Central memory CD8-positive, alpha-beta T cell (primary cell): Measurements from ENCODE around the gene CDHR2.

Source experiments
- ATAC-seq: fragments of 150-1000 bp; cut with Tn5 transposase; replicated peaks from 2 replicates; pipeline ENCODE4 v1.10.0; 2022; ENCODE audit warnings: mild to moderate bottlenecking, moderate FRiP score, moderate number of reproducible peaks; ENCODE audit not compliant: poor library complexity, severe bottlenecking; ENCODE audit errors: extremely low read depth
- DNase-seq, 2 donors: peaks; one replicate each; pipeline ENCODE4 v3.0.0; 2021; ENCODE audit warnings: low spot score in 2 of 2
- H3K27ac Mint-ChIP-seq: one replicate; pipeline ENCODE4 v1.8.0; 2022; ENCODE audit warnings: low read depth, mild to moderate bottlenecking, moderate library complexity, mixed read lengths
- H3K27me3 Mint-ChIP-seq: one replicate; pipeline ENCODE4 v1.8.0; 2022; ENCODE audit warnings: mixed read lengths
- H3K36me3 Mint-ChIP-seq: one replicate; pipeline ENCODE4 v1.8.0; 2022; ENCODE audit warnings: mild to moderate bottlenecking, moderate library complexity, mixed read lengths; ENCODE audit not compliant: insufficient read depth
- H3K4me1 Mint-ChIP-seq: one replicate; pipeline ENCODE4 v1.8.0; 2022; ENCODE audit warnings: mixed read lengths
- H3K4me3 Mint-ChIP-seq: one replicate; pipeline ENCODE4 v1.8.0; 2022; ENCODE audit warnings: mild to moderate bottlenecking, moderate library complexity, mixed read lengths
- H3K9me3 Mint-ChIP-seq: one replicate; pipeline ENCODE4 v1.8.0; 2022; ENCODE audit warnings: mixed read lengths

Gene CDHR2

DNA sequence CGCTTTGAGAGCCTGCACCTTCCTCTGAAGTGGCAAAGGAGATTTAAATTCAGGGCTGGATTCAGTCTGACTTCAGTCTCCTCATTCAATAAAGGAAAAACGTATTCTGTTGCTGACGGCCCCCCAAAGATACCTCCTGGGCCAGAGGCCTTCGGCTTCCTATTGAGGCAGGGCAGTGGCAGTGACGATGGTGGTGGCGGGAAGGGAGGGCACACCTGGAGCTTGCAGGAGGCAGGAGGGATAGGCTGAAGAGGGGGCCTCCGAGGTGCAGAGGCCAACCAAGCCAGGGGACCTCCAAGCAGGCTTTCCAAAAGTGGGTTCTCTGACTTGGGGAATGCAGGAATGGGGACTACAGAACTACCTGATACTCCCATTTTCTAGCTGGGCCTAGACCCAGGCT, 27.9 kb upstream of the CDHR2 start:
- Mint-ChIP-seq H3K9me3 (no peaks in the 10 kb centered on the region), H3K27ac (no peak overlapping the region), H3K36me3 (peaks cover 7% of the 10 kb centered on the region), H3K27me3 (no peaks in the 10 kb centered on the region), H3K4me1 (peaks cover 18% of the 10 kb centered on the region), H3K4me3 (no peak overlapping the region)
- ATAC-seq, result no peak
- no peak for DNase-seq

DNA sequence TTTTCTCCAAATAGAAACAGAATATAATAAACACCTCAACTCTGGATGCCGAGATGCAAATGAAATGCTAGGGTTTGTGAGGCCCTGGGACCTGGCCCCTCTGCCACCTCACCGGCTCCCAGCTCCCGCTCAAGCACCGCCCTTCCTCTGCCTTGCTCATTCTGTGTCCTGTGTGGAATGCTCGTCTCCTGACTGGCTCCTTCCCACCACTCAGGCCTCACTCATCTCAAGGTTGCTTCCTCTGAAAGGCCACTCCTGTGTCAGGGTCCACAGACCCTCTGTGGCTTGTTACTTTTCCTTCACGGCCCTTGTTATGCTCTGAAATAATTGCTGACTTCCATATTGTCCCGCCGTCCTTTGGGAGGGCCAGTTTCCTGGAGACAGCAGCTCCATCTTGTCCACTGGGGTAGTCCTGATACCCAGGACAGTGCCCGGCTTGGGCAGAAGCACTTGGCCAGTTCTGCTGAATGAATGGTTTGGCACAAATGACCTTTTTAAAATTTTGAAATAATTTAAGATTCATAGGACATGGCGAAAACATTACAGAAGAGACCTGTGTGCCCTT, 27.4 kb upstream of the CDHR2 start:
- DNase-seq (no peak), ATAC-seq (no peak)
- no peaks in the 10 kb centered on the region for H3K27me3 Mint-ChIP-seq
- no peak overlapping the region for H3K4me3 Mint-ChIP-seq
- peaks cover 9% of the 10 kb centered on the region for H3K36me3 Mint-ChIP-seq
- no peak overlapping the region for H3K27ac Mint-ChIP-seq
- no peaks in the 10 kb centered on the region for H3K9me3 Mint-ChIP-seq
- H3K4me1 Mint-ChIP-seq, result peaks cover 16% of the 10 kb centered on the region

DNA sequence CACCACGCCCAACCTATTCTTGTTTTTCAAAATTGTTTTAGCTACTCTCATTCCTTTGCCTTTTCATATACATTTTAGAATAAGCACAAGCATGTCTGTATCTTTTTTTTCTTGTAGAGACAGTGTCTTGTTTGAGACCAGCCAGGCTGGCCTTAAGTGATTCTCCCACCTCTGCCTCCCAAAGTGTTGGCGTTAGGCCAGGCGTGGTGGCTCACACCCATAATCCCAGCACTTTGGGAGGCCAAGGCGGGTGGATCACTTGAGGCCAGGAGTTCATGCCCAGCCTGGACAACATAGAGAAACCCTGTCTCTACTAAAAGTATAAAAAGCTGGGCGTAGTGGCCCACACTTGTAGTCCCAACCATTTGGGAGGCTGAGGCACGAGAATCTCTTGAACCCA, 25.0 kb upstream of the CDHR2 start:
- Mint-ChIP-seq H3K4me1 (peaks cover 16% of the 10 kb centered on the region), H3K36me3 (peaks cover 22% of the 10 kb centered on the region), H3K4me3 (no peak overlapping the region), H3K27ac (no peak overlapping the region), H3K9me3 (no peaks in the 10 kb centered on the region), H3K27me3 (no peaks in the 10 kb centered on the region)
- no peak for DNase-seq
- no peak for ATAC-seq

DNA sequence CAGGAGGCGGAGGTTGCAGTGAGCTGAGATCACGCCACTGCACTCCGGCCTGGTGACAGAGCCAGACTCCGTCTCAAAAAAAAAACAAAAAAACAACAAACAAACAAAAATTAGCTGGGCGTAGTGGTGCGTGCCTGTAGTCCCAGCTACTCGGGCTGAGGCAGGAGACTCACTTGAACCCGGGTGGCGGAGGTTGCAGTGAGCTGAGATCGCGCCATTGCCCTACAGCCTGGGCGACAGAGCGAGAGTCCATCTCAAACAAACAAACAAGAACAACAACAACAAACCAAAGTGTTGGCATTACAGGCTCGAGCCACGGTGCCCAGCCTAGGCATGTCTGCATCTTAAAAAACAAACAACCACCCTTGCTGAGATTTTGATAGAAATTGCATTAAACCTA, 24.2 kb upstream of the CDHR2 start:
- no peaks in the 10 kb centered on the region for H3K27me3 Mint-ChIP-seq
- no peak overlapping the region for H3K4me3 Mint-ChIP-seq
- H3K27ac Mint-ChIP-seq, result no peak overlapping the region
- H3K36me3 Mint-ChIP-seq, result peaks cover 28% of the 10 kb centered on the region
- no peak for ATAC-seq
- H3K9me3 Mint-ChIP-seq, result no peaks in the 10 kb centered on the region
- H3K4me1 Mint-ChIP-seq, result peaks cover 22% of the 10 kb centered on the region
- DNase-seq, result no peak

DNA sequence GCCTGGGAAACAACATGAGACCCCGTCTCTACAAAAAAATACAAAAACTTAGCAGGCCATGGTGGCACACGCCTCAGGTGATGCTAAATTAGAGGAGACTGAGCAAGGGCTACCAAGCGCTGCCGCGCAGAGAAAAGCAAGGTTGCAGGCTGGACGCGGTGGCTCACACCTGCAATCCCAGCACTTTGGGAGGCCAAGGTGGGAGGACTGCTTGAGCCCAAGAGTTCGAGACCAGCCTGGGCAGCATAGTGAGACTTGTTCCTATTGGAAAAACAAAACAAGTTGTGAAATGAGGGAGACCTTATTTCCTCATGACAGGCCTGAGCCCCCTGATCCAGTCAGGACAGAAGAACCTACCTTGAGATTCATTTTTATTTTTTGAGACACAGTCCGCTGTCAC, 23.5 kb upstream of the CDHR2 start:
- peaks cover 17% of the 10 kb centered on the region for H3K4me1 Mint-ChIP-seq
- H3K27me3 Mint-ChIP-seq, result no peaks in the 10 kb centered on the region
- no peaks in the 10 kb centered on the region for H3K9me3 Mint-ChIP-seq
- no peak overlapping the region for H3K27ac Mint-ChIP-seq
- no peak overlapping the region for H3K4me3 Mint-ChIP-seq
- no peak for DNase-seq
- no peak for ATAC-seq
- H3K36me3 Mint-ChIP-seq, result peaks cover 30% of the 10 kb centered on the region

DNA sequence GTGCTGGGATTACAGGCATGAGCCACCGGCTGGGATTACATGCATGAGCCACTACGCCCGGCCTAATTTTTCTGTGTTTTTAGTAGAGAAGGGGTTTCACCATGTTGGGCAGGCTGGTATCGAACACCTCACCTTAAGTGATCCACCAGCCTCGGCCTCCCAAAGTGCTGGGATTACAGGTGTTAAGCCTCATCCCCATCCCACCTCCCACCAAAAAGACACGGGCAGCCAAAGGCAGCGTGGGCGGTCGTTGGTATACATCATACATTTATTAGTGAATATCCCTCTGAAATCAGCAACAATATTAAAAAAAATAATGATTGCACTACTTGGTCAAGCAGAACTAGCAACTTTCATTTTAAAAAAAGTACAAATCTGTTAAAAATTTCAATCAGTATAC, 22.7 kb upstream of the CDHR2 start:
- no peak for ATAC-seq
- H3K4me3 Mint-ChIP-seq, result no peak overlapping the region
- H3K36me3 Mint-ChIP-seq, result peaks cover 35% of the 10 kb centered on the region
- H3K27me3 Mint-ChIP-seq, result no peaks in the 10 kb centered on the region
- no peak for DNase-seq
- peaks cover 20% of the 10 kb centered on the region for H3K4me1 Mint-ChIP-seq
- H3K27ac Mint-ChIP-seq, result no peak overlapping the region
- no peaks in the 10 kb centered on the region for H3K9me3 Mint-ChIP-seq

DNA sequence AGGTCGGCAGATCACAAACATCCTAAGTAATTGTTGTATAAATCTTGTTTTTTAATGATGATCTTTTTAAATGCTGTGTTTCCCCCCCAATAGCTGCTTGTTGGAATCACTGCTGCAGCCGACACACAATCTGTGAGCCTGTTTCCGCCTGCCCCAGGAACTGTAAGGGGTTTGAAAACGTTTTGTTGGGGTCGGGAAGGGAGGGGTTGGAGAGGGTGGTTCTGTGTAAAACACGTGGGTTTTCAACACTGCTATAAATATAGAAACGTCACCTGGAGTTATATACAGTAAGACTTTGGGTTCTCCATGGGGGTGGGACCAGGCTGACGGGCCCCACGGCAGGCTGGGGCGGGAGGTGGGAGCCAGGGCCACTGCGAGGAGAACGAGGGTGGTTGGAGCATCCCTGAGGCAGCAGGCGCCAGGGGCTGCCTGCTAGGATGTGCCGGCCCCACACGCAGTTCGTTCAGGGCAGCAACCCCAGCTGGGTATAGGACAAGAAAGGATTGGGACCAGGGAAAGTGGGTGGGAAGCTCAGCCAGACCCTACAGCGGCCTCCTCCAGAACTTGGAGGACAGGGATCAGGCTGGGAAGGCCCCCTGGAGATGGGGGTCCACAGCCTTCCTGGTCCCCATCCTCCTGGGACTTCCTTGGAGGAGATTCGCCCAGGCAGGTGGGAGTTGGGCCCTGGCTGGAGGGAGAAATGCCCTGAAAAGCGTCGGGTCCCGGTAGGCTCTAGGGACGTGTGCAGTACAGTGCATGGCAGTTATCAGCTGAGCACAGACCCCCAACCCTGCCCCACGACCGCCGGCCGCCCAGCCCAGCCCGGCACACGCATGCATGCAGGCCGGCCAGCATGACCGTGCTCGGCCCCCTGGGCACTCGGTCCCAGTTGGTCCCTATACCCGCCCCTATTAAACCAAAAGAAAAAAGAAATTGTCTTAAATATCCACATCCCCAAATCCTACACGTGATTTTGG, 21.6 kb upstream of the CDHR2 start:
- no peaks in the 10 kb centered on the region for H3K9me3 Mint-ChIP-seq
- no peak for ATAC-seq
- no peak overlapping the region for H3K4me3 Mint-ChIP-seq

DNA sequence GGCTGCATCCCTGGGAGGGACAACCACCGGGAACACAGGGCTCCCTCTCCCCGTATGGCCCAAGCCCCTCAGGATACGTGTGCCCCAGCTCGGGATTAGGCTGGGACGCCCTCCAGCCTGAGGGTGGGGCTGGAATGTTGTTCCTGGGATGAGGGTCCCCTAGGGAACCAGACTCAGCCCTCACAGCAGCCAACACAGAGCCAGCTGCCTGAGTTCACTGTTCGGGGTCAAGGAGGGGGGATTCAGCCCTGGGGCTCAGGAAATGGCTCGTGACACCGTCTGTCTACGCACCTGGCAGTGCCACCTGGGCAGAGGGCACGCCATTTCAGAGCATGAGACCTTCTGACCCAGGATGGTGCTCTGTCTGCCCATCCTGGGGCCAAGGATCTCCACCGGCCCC, 20.8 kb upstream of the CDHR2 start:
- no peaks in the 10 kb centered on the region for H3K9me3 Mint-ChIP-seq
- no peaks in the 10 kb centered on the region for H3K27me3 Mint-ChIP-seq
- H3K36me3 Mint-ChIP-seq, result peaks cover 46% of the 10 kb centered on the region
- peak overlapping the region; percentile 11 for H3K4me3 Mint-ChIP-seq
- peaks cover 25% of the 10 kb centered on the region for H3K4me1 Mint-ChIP-seq
- DNase-seq (no peak), ATAC-seq (no peak)
- no peak overlapping the region for H3K27ac Mint-ChIP-seq

More for the DNA sequence above, 21.6 kb upstream of the CDHR2 start:
- DNase-seq, result no peak
- Mint-ChIP-seq H3K36me3 (peaks cover 41% of the 10 kb centered on the region), H3K27ac (no peak overlapping the region), H3K27me3 (no peaks in the 10 kb centered on the region), H3K4me1 (peaks cover 20% of the 10 kb centered on the region)

DNA sequence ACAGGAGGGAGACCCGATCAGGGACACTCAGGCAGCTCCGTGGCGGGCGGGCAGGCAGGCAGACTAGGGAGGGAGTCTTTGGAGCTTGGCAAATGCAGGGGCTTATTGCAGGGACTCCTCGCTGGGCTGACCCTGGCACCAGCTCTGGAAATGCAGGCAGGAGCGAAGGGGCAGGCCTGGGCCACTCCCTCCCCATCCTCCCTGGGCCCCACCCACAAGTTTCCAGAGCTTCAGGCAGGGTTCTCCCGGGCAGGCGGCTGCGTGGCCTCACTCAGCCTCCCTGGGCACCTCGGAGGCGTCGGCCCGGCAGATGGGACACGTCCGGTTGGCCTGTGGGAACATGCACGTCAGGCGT, 20.4 kb upstream of the CDHR2 start:
- Mint-ChIP-seq H3K4me3 (peak overlapping the region; percentile 11), H3K27ac (no peak overlapping the region)

DNA sequence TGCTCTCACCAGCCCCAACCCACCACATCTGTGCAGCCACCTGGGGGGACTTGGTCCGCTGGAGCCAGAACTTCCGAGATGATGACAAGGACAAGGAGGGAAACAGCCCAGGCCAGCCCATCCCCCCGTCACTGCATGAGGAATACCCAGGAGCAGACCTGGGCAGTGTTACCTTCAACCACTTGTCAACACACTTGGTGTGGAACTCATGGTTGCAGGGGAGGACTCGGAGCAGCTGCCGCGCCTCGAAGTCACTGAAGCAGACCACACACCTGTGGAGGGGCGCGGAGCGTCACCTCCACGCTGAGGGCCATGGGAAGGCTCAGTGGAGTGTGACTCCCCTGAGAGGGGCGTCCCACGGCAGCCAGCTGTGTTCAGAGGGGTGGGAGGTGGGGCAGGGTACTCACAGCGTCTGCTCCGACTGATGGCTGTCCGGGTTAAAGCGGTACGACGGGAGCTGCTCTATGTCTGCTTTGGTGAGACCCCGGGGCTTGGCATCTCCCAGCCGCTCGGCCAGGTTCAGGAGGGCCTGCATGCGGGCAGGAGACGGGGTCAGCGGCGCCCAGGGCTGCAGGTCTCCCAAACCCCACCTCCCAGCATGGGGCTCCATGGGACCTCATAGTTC, 19.9 kb upstream of the CDHR2 start:
- peak overlapping the region; percentile 83 for H3K4me3 Mint-ChIP-seq
- peak overlapping the region; percentile 95 for H3K27ac Mint-ChIP-seq
- H3K9me3 Mint-ChIP-seq, result no peaks in the 10 kb centered on the region
- H3K36me3 Mint-ChIP-seq, result peaks cover 50% of the 10 kb centered on the region
- ATAC-seq, result no peak
- no peak for DNase-seq
- no peaks in the 10 kb centered on the region for H3K27me3 Mint-ChIP-seq
- H3K4me1 Mint-ChIP-seq, result peaks cover 35% of the 10 kb centered on the region

More for the DNA sequence above, 20.4 kb upstream of the CDHR2 start:
- Mint-ChIP-seq H3K9me3 (no peaks in the 10 kb centered on the region), H3K27me3 (no peaks in the 10 kb centered on the region), H3K4me1 (peaks cover 30% of the 10 kb centered on the region), H3K36me3 (peaks cover 47% of the 10 kb centered on the region)
- DNase-seq (no peak), ATAC-seq (no peak)

DNA sequence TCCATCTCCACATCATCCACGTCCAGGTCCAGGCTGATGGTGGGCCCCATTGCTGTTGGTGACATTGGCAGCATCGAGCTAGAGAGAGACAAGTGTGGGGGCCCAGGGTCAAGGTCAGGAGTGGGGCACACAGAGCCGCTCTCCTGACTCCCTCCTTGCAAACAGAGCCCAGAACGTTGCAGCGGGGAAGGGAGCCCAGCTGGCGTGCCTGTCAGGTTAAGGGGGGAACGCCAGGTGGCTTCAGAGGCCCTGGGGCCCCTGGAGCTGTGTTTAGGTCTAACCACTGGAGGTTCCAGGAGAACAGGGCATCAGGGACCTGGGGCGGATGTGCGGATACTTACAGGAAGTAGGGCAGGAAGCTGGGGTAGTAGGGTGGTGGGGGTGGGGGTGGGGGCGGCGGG, 19.4 kb upstream of the CDHR2 start:
- H3K9me3 Mint-ChIP-seq, result no peaks in the 10 kb centered on the region
- peaks cover 40% of the 10 kb centered on the region for H3K4me1 Mint-ChIP-seq
- DNase-seq, result peak in 1 of 2 donors; percentile 66
- peak overlapping the region; percentile 95 for H3K27ac Mint-ChIP-seq
- H3K27me3 Mint-ChIP-seq, result no peaks in the 10 kb centered on the region
- ATAC-seq, result peak; percentile 75
- peak overlapping the region; percentile 83 for H3K4me3 Mint-ChIP-seq
- peaks cover 50% of the 10 kb centered on the region for H3K36me3 Mint-ChIP-seq

DNA sequence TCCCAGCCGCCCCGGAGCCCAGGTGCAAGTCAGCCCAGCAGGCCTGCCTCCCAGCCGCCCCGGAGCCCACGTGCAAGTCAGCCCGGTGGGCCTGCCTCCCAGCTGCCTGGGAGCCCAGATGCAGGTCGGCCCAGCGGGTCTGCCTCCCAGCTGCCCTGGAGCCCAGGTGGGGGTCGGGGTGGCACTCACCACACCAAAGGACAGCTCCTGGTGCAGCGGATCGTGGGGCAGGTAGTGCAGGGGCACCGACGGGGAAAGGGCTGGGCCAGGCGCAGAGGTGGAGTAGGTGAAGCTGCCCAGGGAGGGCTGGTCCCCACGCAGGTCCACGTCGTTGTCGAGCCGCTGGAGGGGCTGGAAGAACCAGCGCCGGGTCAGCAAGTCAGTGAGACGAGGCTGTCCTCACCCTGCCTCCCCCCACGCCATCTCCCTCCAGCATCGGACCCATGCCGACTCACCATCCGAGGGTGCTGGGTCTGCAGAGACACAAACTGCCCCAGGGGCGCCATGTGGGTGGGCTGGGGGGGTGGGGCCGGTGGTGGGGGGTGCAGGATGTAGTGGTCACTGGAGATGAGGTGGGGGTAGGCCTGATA, 18.7 kb upstream of the CDHR2 start:
- Mint-ChIP-seq H3K4me1 (peaks cover 47% of the 10 kb centered on the region), H3K27me3 (no peaks in the 10 kb centered on the region), H3K9me3 (no peaks in the 10 kb centered on the region), H3K36me3 (peaks cover 55% of the 10 kb centered on the region), H3K4me3 (peak overlapping the region; percentile 83), H3K27ac (peak overlapping the region; percentile 95)
- no peak for ATAC-seq
- DNase-seq, result peak in 1 of 2 donors; percentile 15
